NCI-H1105 treated with DMSO at 0.1 percent for 48 hours (cell line): ENCODE results near the gene MACROD1.
A peak's percentile ranks its signal among the peaks of the same experiment; 100 is the strongest.
"Not testable (repeated sequence)": the region's sequence is repeated elsewhere in the genome, so short reads cannot be mapped to it uniquely, and the experiment has no call there.

Experiments used
- DNase-seq: peaks from one replicate; lab custom pipeline; 2025; lab: John Stamatoyannopoulos, UW

The MACROD1 gene

GRCh38 chr11:63997104-63997700, 168.7 kb downstream of the MACROD1 start:
- no peak for DNase-seq

DNA sequence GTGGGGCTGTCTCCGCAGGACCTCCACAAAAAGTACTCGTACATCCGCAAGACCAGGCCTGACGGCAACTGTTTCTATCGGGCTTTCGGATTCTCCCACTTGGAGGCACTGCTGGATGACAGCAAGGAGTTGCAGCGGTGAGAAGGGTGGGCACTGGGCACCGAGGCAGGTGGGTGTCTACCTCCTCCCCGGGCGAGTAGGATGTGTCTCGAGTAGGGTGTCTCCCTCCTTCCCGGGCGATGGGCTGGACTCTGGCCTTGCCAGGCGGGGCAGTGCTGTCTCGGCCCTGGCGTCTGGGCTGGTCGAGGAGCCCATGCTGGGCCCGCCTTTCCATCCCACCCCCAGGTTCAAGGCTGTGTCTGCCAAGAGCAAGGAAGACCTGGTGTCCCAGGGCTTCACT, 169.4 kb downstream of the MACROD1 start:
- no peak for DNase-seq

DNA sequence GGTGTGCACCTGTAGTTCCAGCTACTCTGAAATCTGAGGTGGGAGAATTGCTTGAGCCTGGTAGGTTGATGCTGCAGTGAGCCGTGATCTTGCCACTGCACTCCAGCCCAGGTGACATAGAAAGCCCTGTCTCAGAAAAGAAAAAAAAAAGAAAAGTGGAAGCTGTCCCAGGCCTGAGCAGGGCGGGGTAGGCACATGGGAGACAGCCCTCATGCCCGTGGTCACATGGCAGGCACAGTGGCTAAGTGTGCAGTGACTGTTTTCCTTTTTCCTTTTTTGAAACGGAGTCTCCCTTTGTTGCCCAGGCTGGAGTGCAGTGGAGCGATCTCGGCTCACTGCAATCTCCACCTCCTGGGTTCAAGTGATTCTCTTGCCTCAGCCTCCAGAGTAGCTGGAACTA, 171.9 kb downstream of the MACROD1 start:
- DNase-seq = no peak

DNA sequence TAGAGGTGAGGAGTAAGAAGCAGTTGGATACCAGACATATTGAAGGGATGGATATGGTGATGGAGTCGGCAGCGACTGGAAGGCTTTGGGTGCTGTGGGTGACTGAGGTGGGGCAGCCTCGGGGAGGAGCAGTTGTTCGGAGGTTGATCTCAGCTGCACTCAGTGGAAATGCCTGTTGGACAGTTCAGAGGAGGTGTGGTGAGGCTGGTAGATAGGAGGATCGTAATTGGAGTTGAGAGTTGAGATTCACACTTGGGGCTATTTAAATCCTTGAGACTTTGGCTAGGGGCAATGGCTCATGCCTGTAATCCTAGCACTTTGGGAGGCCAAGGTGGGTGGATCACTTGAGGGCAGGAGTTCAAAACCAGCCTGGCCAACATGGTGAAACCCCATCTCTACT, 172.8 kb downstream of the MACROD1 start:
- no peak for DNase-seq

- DNase-seq = no peak
Measured at GRCh38 chr11:63991558-63991957, 174.4 kb downstream of the MACROD1 start.

GRCh38 chr11:63986932-63987513, 178.9 kb downstream of the MACROD1 start:
- DNase-seq = no peak

DNA sequence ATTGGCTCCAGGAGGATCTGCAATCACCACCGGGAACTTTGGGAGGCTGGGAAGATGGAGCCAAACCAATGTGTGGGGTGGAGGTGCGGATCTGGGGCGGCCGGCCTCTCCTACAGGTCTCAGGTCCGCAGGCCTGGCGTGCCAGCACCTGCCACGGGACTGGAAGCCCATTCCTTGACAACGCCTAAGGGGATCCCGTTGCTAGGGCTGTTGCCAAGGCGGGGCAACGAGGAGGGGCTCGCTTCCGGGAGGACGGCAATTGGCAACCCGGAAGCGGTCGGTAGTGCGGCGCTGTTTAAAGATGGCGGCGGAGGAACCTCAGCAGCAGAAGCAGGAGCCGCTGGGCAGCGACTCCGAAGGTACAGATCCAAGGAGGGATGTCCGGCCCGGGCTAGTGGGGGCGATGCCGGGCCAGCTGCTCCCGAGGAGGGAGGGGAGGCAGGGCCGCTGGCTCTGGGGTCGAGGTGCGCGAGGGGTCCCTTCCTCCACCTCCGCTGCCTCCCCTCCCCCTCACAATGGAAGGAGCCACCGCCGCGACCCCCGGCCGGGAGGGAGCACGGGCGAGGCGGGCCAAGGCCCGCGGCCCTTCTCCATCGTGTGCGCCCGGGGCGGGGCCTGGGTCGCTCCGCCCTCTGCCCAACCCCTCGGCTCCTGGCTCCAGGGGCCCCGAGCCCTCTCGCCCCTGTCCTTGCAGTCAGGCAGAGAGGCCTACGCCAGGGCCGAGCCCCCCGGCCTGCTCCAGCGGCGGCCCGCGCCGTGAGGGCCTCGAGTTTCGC, 179.6 kb downstream of the MACROD1 start, which contains the start of gene OTUB1:
OTUB1 (plus strand) TSS at position 283 of the 776 bp plus-strand sequence; CDS start at position 302, 19 bp downstream.
- peak; percentile 94 for DNase-seq

- DNase-seq = peak; percentile 57
Measured at GRCh38 chr11:63985812-63986155, 180.1 kb downstream of the MACROD1 start.

GRCh38 chr11:63979426-63979825, 186.5 kb downstream of the MACROD1 start:
- no peak for DNase-seq

- DNase-seq = no peak
Measured at GRCh38 chr11:63978551-63979239, 187.2 kb downstream of the MACROD1 start.

DNA sequence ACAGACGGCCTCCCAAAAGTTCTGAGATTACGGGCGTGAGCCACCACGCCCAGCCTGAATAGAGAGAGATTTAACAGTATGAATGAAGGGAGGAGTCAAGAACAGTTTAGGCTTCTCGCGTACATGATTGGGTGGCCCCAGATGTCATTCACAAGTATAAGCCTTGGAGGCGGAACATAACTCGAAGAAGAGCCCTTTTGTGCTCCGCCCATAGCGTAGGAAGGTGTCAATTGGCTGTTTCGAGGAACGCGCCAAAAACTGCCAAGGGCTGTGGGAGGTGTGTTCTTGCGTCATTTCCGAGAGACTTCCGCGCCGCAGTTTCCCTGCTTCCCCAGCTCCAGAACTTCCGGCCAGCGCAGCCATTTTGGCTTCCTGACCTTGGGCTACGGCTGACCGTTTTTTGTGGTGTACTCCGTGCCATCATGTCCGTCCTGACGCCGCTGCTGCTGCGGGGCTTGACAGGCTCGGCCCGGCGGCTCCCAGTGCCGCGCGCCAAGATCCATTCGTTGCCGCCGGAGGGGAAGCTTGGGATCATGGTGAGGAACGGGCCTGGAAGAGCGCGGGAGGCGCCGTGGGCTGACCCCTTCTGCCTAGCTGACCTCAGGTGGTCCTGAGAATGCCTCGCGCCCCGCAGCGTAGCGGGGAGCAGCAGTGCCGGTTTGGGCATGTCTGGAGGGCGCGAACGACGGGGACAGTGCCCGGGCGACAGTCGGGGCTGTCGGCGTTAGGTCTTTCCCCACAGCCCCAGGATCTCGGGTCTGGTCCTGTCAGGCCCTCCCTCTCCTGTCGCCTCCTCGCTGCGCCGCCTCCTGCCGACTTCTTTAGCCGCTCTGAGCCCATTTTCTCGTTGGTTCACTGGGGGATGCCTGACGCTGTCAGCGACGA, 191.4 kb downstream of the MACROD1 start, which contains the start of gene COX8A:
COX8A (plus strand) TSS at position 362 of the 885 bp plus-strand sequence; CDS start at position 423, 61 bp downstream.
- peak; percentile 99 for DNase-seq

DNA sequence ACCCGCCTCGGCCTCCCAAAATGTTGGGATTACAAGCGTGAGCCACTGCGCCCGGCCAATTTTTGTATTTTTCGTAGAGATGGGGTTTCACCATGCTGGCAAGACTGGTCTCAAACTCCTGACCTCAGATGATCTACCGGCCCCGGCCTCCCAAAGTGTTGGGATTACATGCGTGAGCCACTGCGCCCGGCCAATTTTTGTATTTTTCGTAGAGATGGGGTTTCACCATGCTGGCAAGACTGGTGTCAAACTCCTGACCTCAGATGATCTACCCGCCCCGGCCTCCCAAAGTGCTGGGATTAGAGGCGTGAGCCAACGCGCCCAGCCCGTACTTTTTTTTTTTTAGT, 192.0 kb downstream of the MACROD1 start:
- DNase-seq = not testable (repeated sequence)

DNA sequence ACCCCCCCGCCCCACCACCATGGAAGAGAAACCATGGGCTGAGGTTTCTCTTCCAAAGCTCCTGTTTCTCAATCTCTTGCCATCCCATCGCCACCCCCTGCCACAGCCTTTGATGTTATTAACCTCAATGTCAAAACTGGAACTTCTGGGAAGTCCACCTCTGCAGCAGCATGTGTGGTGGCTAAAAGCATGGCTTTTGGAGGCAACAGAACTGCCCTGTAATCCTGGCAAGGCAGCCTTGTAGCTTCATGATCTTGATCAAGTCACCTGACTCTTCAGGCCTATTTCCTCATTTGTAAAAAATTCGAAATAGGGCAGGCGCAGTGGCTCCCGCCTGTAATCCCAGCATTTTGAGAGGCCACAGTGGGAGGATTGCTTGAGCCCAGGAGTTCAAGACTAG, 195.0 kb downstream of the MACROD1 start:
- DNase-seq = no peak

DNA sequence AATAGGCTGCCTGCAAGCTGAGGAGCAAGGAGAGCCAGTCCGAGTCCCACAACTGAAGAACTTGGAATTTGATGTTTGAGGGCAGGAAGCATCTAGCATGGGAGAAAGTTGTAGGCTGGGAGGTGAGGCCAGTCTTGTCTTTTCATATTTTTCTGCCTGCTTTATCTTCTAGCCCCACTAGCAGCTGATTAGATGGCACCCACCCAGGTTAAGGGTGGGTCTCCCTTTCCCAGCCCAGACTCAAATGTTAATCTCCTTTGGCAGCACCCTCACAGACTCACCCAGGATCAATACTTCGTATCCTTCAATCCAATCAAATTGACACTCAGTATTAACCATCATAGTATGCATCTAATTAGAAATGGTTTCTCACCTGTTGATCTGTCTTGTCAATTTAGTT, 196.5 kb downstream of the MACROD1 start:
- DNase-seq = no peak

GRCh38 chr11:63966444-63966843, 199.5 kb downstream of the MACROD1 start:
- no peak for DNase-seq

GRCh38 chr11:63963895-63964294, 202.0 kb downstream of the MACROD1 start:
- not testable (repeated sequence) for DNase-seq

GRCh38 chr11:63961608-63962412, 204.1 kb downstream of the MACROD1 start:
- DNase-seq = peak; percentile 54

DNA sequence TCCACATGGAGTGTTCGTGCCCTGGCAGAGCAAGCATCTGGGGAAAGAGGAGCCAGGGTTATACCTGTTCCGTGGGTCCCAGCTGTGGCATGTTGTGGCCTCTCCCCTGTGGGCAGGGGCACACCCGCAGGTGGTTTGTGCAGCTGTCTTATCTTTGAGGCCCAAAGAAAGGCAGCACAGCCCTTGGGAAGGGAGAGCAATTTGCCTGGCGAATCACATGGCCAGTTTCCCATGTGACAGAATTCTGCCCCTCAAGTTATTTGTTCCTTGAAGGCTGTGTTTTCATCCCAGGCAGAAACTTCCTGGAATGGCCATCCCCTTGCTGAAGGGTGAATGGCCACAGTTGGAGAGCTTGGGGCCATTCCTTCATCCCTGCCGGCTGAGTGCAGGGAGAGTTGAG, 207.9 kb downstream of the MACROD1 start:
- no peak for DNase-seq

DNA sequence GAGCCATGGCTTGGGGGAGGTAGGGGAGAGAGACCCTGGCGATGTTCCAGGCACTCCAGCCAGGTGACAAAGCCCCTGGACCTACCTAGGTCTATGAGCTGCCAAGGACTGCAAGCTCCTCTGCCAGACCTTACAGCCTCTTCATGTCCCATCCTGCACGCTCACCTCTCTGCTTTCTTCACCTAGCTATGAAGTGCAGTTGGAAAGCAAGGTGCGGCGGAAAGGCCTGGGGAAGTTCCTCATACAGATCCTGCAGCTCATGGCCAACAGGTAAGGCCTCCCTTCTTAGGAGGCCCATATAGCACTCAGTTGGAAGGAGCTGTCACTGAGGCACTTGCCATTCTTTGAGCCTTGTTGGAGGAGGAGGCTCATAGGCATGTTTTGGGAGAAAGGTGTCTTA, 213.3 kb downstream of the MACROD1 start:
- DNase-seq = no peak

GRCh38 chr11:63951779-63952536, 214.0 kb downstream of the MACROD1 start:
- no peak for DNase-seq
